Heart left ventricle (tissue), 16 donors: Measurements from ENCODE around the gene ACADVL. TPM values are rescaled to one million over a fixed set of nuclear protein-coding genes. Genes with fewer than 3 reads are reported as not detected.

Experiments used
- ATAC-seq, 4 donors: fragments of 200-7000 bp; cut with Tn5 transposase; one replicate each; pipeline ENCODE4 v1.9.1; 2020 to 2022; ENCODE audit warnings: moderate library complexity in 4 of 4, mild to moderate bottlenecking in 3 of 4, moderate number of reproducible peaks in 1 of 4
- DNase-seq, 5 donors: peaks; one replicate each; pipeline ENCODE4 v3.0.0-alpha.2; 2020
- H3K27ac ChIP-seq, 12 donors: fragments of 200-600 bp; sonication (generic) in 4 of 12; one replicate each; pipeline versions ENCODE4 v1.5.0 to v1.8.0; 2016 to 2022; ENCODE audit warnings: mild to moderate bottlenecking in 2 of 12
- H3K27me3 ChIP-seq, 9 donors: fragments of 200-600 bp; sonication (generic) in 2 of 9; one replicate each; pipeline versions ENCODE4 v1.5.1 to v1.8.0; 2016 to 2022; ENCODE audit warnings: mild to moderate bottlenecking in 3 of 9
- H3K36me3 ChIP-seq, 9 donors: fragments of 200-600 bp; sonication (generic) in 2 of 9; one replicate each; pipeline versions ENCODE4 v1.5.0 to v1.8.0; 2018 to 2022; ENCODE audit warnings: mild to moderate bottlenecking in 2 of 9
- H3K4me1 ChIP-seq, 12 donors: fragments of 200-600 bp; sonication (generic) in 4 of 12; one replicate each; pipeline versions ENCODE4 v1.5.0 to v1.8.0; 2016 to 2022; ENCODE audit warnings: mild to moderate bottlenecking in 3 of 12
- H3K4me3 ChIP-seq, 12 donors: fragments of 200-600 bp; sonication (generic) in 4 of 12; one replicate each; pipeline versions ENCODE4 v1.5.0 to v1.8.0; 2017 to 2022; ENCODE audit warnings: mild to moderate bottlenecking in 9 of 12, moderate library complexity in 4 of 12
- H3K9me3 ChIP-seq, 12 donors: fragments of 200-600 bp; sonication (generic) in 4 of 12; one replicate each; pipeline versions ENCODE4 v1.5.0 to v1.8.0; 2016 to 2022; ENCODE audit warnings: mild to moderate bottlenecking in 1 of 12
- CTCF ChIP-seq, 12 donors: fragments of 200-600 bp; sonication (generic) in 4 of 12; IDR thresholded peaks; one replicate each; pipeline versions ENCODE4 v1.5.0 to v1.8.0; 2018 to 2022; ENCODE audit warnings: antibody characterized with exemption in 12 of 12, mild to moderate bottlenecking in 5 of 12
- POLR2A ChIP-seq, 2 donors: fragments of 450-650 bp; IDR thresholded peaks; one replicate each; pipeline ENCODE4 v1.6.1; 2017; ENCODE audit warnings: antibody characterized with exemption in 2 of 2, mild to moderate bottlenecking in 2 of 2, moderate library complexity in 2 of 2
- WGBS, 4 donors: extraction: QIAGEN DNeasy Blood & Tissue Kit in 2 of 4; methylation state at CpG; one replicate each; pipeline versions ENCODE4 v1.1.5 to v1.1.7; 2013 to 2018; 5-methylcytosine and 5-hydroxymethylcytosine counted together
- intact Hi-C, 10 donors: fragments of 100-400 bp; cut with DNase I; formaldehyde crosslinking; loops; one replicate each; pipeline versions ENCODE4 v1.11.1 to v1.14.2; 2022
- polyA plus RNA-seq, 2 donors: library from polyadenylated mRNA; stranded (reverse); fragments of 200-250 nt; gene quantifications; one replicate each; pipeline ENCODE4 v1.2.3, GENCODE V29; 2013
- total RNA-seq, 9 donors: library from RNA; depleted of rRNA in 2 of 9; stranded (reverse); fragments of >200 nt in 2 of 9; fragmentation: NEBNext Ultra II Directional in 3 of 9; extraction: Animal tissue kit (Norgen Biotek cat#: 25700) in 3 of 9; gene quantifications; one replicate each; pipeline versions ENCODE4 v1.1.0 to v1.2.4, GENCODE V29; 2016 to 2023
- donor health status: ischemic (EF 13 %, LVEDD 7.1; RV severe dilation, severe dysfunction).
- donor health status: healthy with polysubstance abuse.
- donor health status: DM: no; HTN: yes; CAD: no.
- donor health status: DM: no; HTN: no; CAD: no.
- donor health status: ischemic (EF 25% LVEDD 6.9; RV normal size, moderate dysfunction).
- donor health status: ischemic (EF 25% LVEDD 5.7; RV mildly dilated, moderate dysfunction).
- donor health status: healthy.
- donor health status: DM: yes; HTN: yes; CAD: no.
- donor health status: ischemic (EF 35%, LVEDD 5.7; RV mildly dilated, moderate dysfunction).
- donor health status: nonischemic (EF 11% LVEDD 7.7; RV severe dilation, severe dysfunction).
- donor health status: DM: yes; HTN: yes; CAD: no.
- donor health status: PGD.
- donor health status: ischemic (EF 29% LVEDD 5.4; RV normal size, mild dysfunction).
- donor health status: nonischemic (EF 23%, LVEDD 6.1; RV moderate dilation, normal function).

Gene ACADVL
- total and polyA plus RNA-seq, 11 donors = 601 to 2,758 (median 1,385) TPM

GRCh38 chr17:7174603-7175326, 45.0 kb upstream of the ACADVL start:
- intact Hi-C loops = loop anchor here in 3 of 10 donors (1.0 to 5.0 kb wide), 3 partner anchors 9 to 122 kb away; no protein-coding TSS in a partner anchor
- no peak for TF ChIP-seq CTCF (IDR thresholded peaks at IDR 0.05)
- TF ChIP-seq POLR2A (IDR thresholded peaks at IDR 0.05) = no peak
- H3K4me3 ChIP-seq = peak overlapping the region in 1 of 12 donors; percentile 53

GRCh38 chr17:7175330-7175733, 44.4 kb upstream of the ACADVL start:
- no peak overlapping the region for H3K27ac ChIP-seq
- TF ChIP-seq POLR2A (IDR thresholded peaks at IDR 0.05) = no peak
- no peak for TF ChIP-seq CTCF (IDR thresholded peaks at IDR 0.05)
- no peaks in the 10 kb centered on the region for H3K36me3 ChIP-seq
- 80 to 94% (median 85%) methylated on average over 5 of the region's 5 CpGs for WGBS, 4 donors
- ATAC-seq (no peak), DNase-seq (no peak)
- intact Hi-C loops = loop anchor here in 3 of 10 donors (2.0 to 5.0 kb wide), 2 partner anchors 123 kb away; no protein-coding TSS in a partner anchor
- H3K9me3 ChIP-seq = peaks cover 0 to 9% (median 0%) of the 10 kb centered on the region in 12 donors
- H3K4me3 ChIP-seq = no peak overlapping the region
- peaks cover 0 to 23% (median 17%) of the 10 kb centered on the region in 9 donors for H3K27me3 ChIP-seq
- H3K4me1 ChIP-seq = peaks cover 0 to 34% (median 12%) of the 10 kb centered on the region in 12 donors

More at GRCh38 chr17:7174603-7175326, 45.0 kb upstream of the ACADVL start:
- Histone ChIP-seq H3K27ac (no peak overlapping the region), H3K36me3 (no peaks in the 10 kb centered on the region), H3K27me3 (peaks cover 0 to 23% (median 17%) of the 10 kb centered on the region in 9 donors), H3K9me3 (peaks cover 0 to 15% (median 0%) of the 10 kb centered on the region in 12 donors), H3K4me1 (peaks cover 0 to 34% (median 12%) of the 10 kb centered on the region in 12 donors)
- ATAC-seq (no peak), DNase-seq (no peak)
- 76 to 81% (median 80%) methylated on average over 7 of the region's 7 CpGs for WGBS, 4 donors

- H3K27me3 ChIP-seq = peaks cover 0 to 23% (median 17%) of the 10 kb centered on the region in 9 donors
- no peak for TF ChIP-seq CTCF (IDR thresholded peaks at IDR 0.05)
- no peak for TF ChIP-seq POLR2A (IDR thresholded peaks at IDR 0.05)
- intact Hi-C loops = loop anchor here in 6 of 10 donors (2.0 to 5.0 kb wide), 4 partner anchors 39 to 125 kb away; no protein-coding TSS in a partner anchor
Observed at GRCh38 chr17:7176107-7176840, 43.5 kb upstream of the ACADVL start.

GRCh38 chr17:7176841-7177190, 42.9 kb upstream of the ACADVL start:
- ATAC-seq = peak in 1 of 4 donors; percentile 25
- peaks cover 0 to 23% (median 17%) of the 10 kb centered on the region in 9 donors for H3K27me3 ChIP-seq

More at GRCh38 chr17:7176107-7176840, 43.5 kb upstream of the ACADVL start:
- Histone ChIP-seq H3K4me1 (peaks cover 0 to 34% (median 12%) of the 10 kb centered on the region in 12 donors), H3K36me3 (no peaks in the 10 kb centered on the region), H3K27ac (no peak overlapping the region), H3K4me3 (no peak overlapping the region), H3K9me3 (no peaks in the 10 kb centered on the region)
- ATAC-seq (no peak), DNase-seq (no peak)
- 83 to 89% (median 88%) methylated on average over 1 of the region's 1 CpG for WGBS, 4 donors

More at GRCh38 chr17:7176841-7177190, 42.9 kb upstream of the ACADVL start:
- DNase-seq = no peak
- Histone ChIP-seq H3K27ac (no peak overlapping the region), H3K4me3 (peak overlapping the region in 8 of 12 donors; percentile 28 to 56 (median 50)), H3K9me3 (no peaks in the 10 kb centered on the region), H3K4me1 (peaks cover 0 to 34% (median 12%) of the 10 kb centered on the region in 12 donors), H3K36me3 (no peaks in the 10 kb centered on the region)
- TF ChIP-seq CTCF (IDR thresholded peaks at IDR 0.05) (no peak), POLR2A (IDR thresholded peaks at IDR 0.05) (no peak)
- WGBS, 4 donors = 9 to 15% (median 13%) methylated on average over 13 to 17 of the region's 17 CpGs
- intact Hi-C loops = loop anchor here in 8 of 10 donors (1.0 to 5.0 kb wide), 6 partner anchors 40 to 130 kb away; no protein-coding TSS in a partner anchor
